T-helper 1 cell treated with Interleukin-12 subunit alpha and Interleukin-12 subunit beta and Interleukin-4 antibody, amounts not matched to agents 30 μg/mL and 1 μg/mL, for 36 hours (primary cell): Measurements from ENCODE around the gene PIK3CD.

Experiments
- H3K27ac Mint-ChIP-seq: one replicate; pipeline ENCODE4 v1.8.0; 2021; ENCODE audit warnings: mild to moderate bottlenecking, mixed read lengths
- H3K27me3 Mint-ChIP-seq: one replicate; pipeline ENCODE4 v1.8.0; 2021; ENCODE audit warnings: low read depth, mixed read lengths
- H3K36me3 Mint-ChIP-seq: one replicate; pipeline ENCODE4 v1.8.0; 2021; ENCODE audit warnings: low read depth, mixed read lengths
- H3K4me1 Mint-ChIP-seq: one replicate; pipeline ENCODE4 v1.8.0; 2021; ENCODE audit warnings: low read depth, mixed read lengths
- H3K4me3 Mint-ChIP-seq: one replicate; pipeline ENCODE4 v1.8.0; 2021; ENCODE audit warnings: mild to moderate bottlenecking, moderate library complexity, mixed read lengths
- H3K9me3 Mint-ChIP-seq: one replicate; pipeline ENCODE4 v1.8.0; 2021; ENCODE audit warnings: mixed read lengths

PIK3CD gene

DNA sequence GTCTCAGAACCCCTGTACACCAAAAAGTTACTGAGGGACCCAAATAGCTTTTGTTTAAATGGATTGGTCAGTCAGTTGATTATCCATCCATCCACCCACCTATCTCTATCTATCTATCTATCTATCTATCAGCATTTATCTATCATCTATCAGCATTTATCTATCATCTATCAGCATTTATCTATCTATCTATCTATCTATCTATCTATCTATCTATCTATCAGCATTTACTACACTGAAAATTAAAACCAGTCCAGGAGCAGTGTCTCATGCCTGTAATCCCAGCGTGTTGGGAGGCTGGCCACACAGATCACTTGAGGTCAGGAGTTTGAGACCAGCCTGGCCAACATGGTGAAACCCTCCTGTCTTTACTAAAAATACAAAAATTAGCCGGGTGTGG, 125.2 kb downstream of the PIK3CD start:
- Mint-ChIP-seq H3K4me3 (no peak overlapping the region), H3K27ac (no peak overlapping the region), H3K27me3 (no peaks in the 10 kb centered on the region), H3K9me3 (no peaks in the 10 kb centered on the region), H3K4me1 (peaks cover 2% of the 10 kb centered on the region), H3K36me3 (peaks cover 7% of the 10 kb centered on the region)
